ENCODE measurements around the gene OR1I1. TPM values are rescaled to one million over a fixed set of nuclear protein-coding genes. Genes with fewer than 3 reads are reported as not detected.

The OR1I1 gene
- polyA plus RNA-seq, 3 donors from 2014 or later, result not detected

GRCh38 chr19:15107061-15108010, 25.3 kb downstream of the OR1I1 start, which contains the start of gene SYDE1:
SYDE1 (plus strand) TSS chr19:15107401; CDS start chr19:15107434, 33 bp downstream.
- Mint-ChIP-seq H3K36me3 (peaks cover 4 to 17% (median 10%) of the 10 kb centered on the region in 3 donors), H3K9me3 (peaks cover 8 to 19% (median 13%) of the 10 kb centered on the region in 6 donors), H3K4me1 (peaks cover 7 to 12% of the 10 kb centered on the region in 2 donors), H3K4me3 (peak within 1 kb of the TSS in 4 of 5 donors; percentile 50 to 63 (median 54)), H3K27ac (no peak within 1 kb of the TSS), H3K27me3 (ENCODE audit: low read depth in 3 of 3) (peaks cover 17 to 31% (median 17%) of the 10 kb centered on the region in 3 donors)
- DNase-seq, result no peak

GRCh38 chr19:15108145-15108844, 26.3 kb downstream of the OR1I1 start:
- H3K4me1 Mint-ChIP-seq, result peaks cover 7 to 12% of the 10 kb centered on the region in 2 donors
- peaks cover 17 to 31% (median 17%) of the 10 kb centered on the region in 3 donors for H3K27me3 Mint-ChIP-seq (ENCODE audit: low read depth in 3 of 3)
- H3K36me3 Mint-ChIP-seq, result peaks cover 4 to 17% (median 10%) of the 10 kb centered on the region in 3 donors
- no peak overlapping the region for H3K4me3 Mint-ChIP-seq
- DNase-seq, result no peak
- peaks cover 8 to 15% (median 12%) of the 10 kb centered on the region in 6 donors for H3K9me3 Mint-ChIP-seq
- H3K27ac Mint-ChIP-seq, result no peak overlapping the region

- no peak for DNase-seq
- peaks cover 14 to 27% (median 16%) of the 10 kb centered on the region in 3 donors for H3K27me3 Mint-ChIP-seq (ENCODE audit: low read depth in 3 of 3)
- peaks cover 3 to 8% (median 5%) of the 10 kb centered on the region in 6 donors for H3K9me3 Mint-ChIP-seq
- peaks cover 3 to 12% (median 5%) of the 10 kb centered on the region in 3 donors for H3K36me3 Mint-ChIP-seq
- peaks cover 7 to 12% of the 10 kb centered on the region in 2 donors for H3K4me1 Mint-ChIP-seq
- H3K4me3 Mint-ChIP-seq, result no peak overlapping the region
- H3K27ac Mint-ChIP-seq, result no peak overlapping the region
These were observed 27.1 kb downstream of the OR1I1 start for GRCh38 chr19:15108845-15109767.

GRCh38 chr19:15109768-15110417, 27.9 kb downstream of the OR1I1 start:
- peaks cover 7 to 12% of the 10 kb centered on the region in 2 donors for H3K4me1 Mint-ChIP-seq
- peaks cover 0 to 1% (median 0%) of the 10 kb centered on the region in 6 donors for H3K9me3 Mint-ChIP-seq
- DNase-seq, result no peak
- H3K27ac Mint-ChIP-seq, result no peak overlapping the region
- H3K36me3 Mint-ChIP-seq, result peaks cover 0 to 4% (median 0%) of the 10 kb centered on the region in 3 donors
- peaks cover 9 to 22% (median 12%) of the 10 kb centered on the region in 3 donors for H3K27me3 Mint-ChIP-seq (ENCODE audit: low read depth in 3 of 3)
- no peak overlapping the region for H3K4me3 Mint-ChIP-seq

DNA sequence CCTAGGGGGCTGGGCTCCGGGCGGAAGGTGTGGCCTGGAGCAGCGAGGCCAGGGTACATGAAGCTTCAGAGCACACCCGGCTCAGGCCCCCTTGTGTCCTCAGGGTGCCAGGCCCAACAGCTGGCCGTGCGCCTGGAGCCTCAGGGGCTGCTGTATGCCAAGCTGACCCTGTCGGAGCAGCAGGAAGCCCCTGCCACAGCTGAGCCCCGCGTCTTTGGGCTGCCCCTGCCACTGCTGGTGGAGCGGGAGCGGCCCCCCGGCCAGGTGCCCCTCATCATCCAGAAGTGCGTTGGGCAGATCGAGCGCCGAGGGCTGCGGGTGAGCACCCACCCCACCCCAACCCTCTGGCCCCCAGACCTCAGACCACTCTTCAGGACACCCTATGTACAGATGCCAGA, 28.4 kb downstream of the OR1I1 start:
- Mint-ChIP-seq H3K4me1 (peaks cover 7 to 12% of the 10 kb centered on the region in 2 donors), H3K27me3 (ENCODE audit: low read depth in 3 of 3) (peaks cover 6 to 22% (median 12%) of the 10 kb centered on the region in 3 donors), H3K27ac (no peak overlapping the region), H3K4me3 (no peak overlapping the region), H3K36me3 (no peaks in the 10 kb centered on the region), H3K9me3 (peaks cover 0 to 1% (median 0%) of the 10 kb centered on the region in 6 donors)
- DNase-seq, result no peak

DNA sequence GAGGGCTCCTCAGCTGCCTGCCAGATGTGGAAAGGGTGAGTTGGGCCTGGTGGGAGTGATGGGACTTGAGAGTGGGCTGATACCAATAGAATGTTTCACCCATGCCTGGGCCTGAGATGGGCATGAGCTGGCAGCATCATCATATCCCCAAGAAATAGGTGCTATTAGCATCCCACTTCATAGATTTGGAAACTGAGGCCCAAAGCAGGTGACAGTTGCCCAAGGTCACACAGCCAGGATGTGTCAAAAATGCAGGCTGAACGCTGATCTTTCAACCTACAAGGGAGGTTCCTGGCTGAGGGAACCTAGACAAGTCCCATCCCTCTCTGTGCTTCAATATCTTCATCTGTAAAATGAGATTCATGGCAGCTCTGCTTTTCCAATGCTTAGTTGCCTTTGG, 29.7 kb downstream of the OR1I1 start:
- no peak for DNase-seq
- H3K27ac Mint-ChIP-seq, result no peak overlapping the region
- no peaks in the 10 kb centered on the region for H3K9me3 Mint-ChIP-seq
- peaks cover 2 to 3% of the 10 kb centered on the region in 2 donors for H3K4me1 Mint-ChIP-seq
- peaks cover 0 to 3% (median 0%) of the 10 kb centered on the region in 3 donors for H3K36me3 Mint-ChIP-seq
- peaks cover 3 to 10% (median 8%) of the 10 kb centered on the region in 3 donors for H3K27me3 Mint-ChIP-seq (ENCODE audit: low read depth in 3 of 3)
- H3K4me3 Mint-ChIP-seq, result no peak overlapping the region

DNA sequence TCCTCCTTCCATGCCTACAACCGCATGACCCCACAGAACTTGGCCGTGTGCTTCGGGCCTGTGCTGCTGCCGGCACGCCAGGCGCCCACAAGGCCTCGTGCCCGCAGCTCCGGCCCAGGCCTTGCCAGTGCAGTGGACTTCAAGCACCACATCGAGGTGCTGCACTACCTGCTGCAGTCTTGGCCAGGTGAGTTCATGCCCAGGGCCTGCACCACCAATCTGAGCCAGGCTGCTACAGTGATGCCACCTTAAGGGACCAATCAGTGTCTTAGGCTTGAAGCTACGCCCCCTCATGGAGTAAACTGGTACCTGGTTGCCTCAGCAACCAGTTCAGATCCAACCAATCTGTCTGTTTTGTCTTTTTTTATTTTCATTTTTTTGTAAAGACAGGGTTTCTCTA, 30.4 kb downstream of the OR1I1 start:
- Mint-ChIP-seq H3K4me1 (no peaks in the 10 kb centered on the region), H3K9me3 (no peaks in the 10 kb centered on the region), H3K36me3 (peaks cover 0 to 7% (median 4%) of the 10 kb centered on the region in 3 donors), H3K4me3 (no peak overlapping the region), H3K27me3 (ENCODE audit: low read depth in 3 of 3) (peaks cover 3 to 7% (median 5%) of the 10 kb centered on the region in 3 donors), H3K27ac (peak overlapping the region in 1 of 6 donors; percentile 48)
- DNase-seq, result no peak

DNA sequence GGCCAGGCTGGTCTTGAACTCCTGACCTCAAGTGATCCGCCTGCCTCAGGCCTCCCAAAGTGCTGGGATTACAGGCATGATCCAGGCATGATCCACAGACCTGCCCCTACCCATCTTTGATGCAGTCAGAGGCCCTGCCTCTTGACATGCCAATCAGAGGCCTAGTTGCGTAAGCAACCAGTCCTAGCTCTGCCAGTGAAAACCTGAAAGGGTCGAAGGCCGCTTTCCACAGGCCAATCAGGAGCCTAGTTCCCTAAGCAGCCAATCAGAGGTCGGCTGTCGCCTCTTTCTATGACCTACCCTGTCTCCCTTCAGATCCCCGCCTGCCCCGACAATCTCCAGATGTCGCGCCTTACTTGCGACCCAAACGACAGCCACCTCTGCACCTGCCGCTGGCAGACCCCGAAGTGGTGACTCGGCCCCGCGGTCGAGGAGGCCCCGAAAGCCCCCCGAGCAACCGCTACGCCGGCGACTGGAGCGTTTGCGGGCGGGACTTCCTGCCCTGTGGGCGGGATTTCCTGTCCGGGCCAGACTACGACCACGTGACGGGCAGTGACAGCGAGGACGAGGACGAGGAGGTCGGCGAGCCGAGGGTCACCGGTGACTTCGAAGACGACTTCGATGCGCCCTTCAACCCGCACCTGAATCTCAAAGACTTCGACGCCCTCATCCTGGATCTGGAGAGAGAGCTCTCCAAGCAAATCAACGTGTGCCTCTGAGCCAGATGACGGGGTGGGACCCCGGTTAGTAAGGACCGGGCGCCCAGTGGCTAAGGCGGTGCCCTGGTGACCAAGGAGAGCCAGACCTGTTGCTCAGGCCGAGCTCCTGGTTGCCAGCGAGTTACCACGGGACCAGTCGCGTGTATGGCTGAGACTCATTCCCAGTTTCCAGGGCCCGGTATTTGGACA, 31.5 kb downstream of the OR1I1 start:
- Mint-ChIP-seq H3K4me3 (no peak overlapping the region), H3K36me3 (peaks cover 2 to 13% (median 7%) of the 10 kb centered on the region in 3 donors), H3K27me3 (ENCODE audit: low read depth in 3 of 3) (peaks cover 0 to under 1% (median 0%) of the 10 kb centered on the region in 3 donors), H3K4me1 (no peaks in the 10 kb centered on the region), H3K27ac (no peak overlapping the region), H3K9me3 (no peaks in the 10 kb centered on the region)
- DNase-seq, result no peak

GRCh38 chr19:15114153-15114540, 32.1 kb downstream of the OR1I1 start:
- Mint-ChIP-seq H3K4me3 (no peak overlapping the region), H3K36me3 (peaks cover 8 to 16% (median 9%) of the 10 kb centered on the region in 3 donors), H3K27me3 (ENCODE audit: low read depth in 3 of 3) (no peaks in the 10 kb centered on the region), H3K27ac (peak overlapping the region in 1 of 6 donors; percentile 4), H3K4me1 (no peaks in the 10 kb centered on the region), H3K9me3 (no peaks in the 10 kb centered on the region)
- no peak for DNase-seq

DNA sequence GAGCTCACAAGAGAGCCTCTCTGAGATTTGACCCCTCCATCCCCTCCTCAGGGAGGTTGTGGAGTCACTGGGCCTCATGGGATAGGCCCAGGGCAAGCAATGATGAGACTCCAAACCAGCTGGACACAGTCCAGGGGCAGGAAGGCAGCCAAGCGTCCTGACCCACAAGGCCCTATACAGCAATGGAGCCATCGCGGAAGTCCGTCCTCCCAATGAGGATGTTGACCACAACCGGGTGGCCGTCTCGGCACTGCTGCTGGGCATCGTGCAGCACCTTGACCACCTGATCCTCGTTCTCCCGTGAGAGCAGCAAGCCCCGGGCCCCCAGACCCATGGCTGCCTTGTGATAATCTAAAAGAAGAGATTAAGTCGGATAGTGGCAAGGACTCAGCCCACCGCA, 33.1 kb downstream of the OR1I1 start:
- Mint-ChIP-seq H3K9me3 (no peaks in the 10 kb centered on the region), H3K27me3 (ENCODE audit: low read depth in 3 of 3) (no peaks in the 10 kb centered on the region), H3K4me3 (no peak overlapping the region), H3K36me3 (peaks cover 8 to 16% (median 9%) of the 10 kb centered on the region in 3 donors), H3K27ac (no peak overlapping the region), H3K4me1 (no peaks in the 10 kb centered on the region)
- no peak for DNase-seq

GRCh38 chr19:15115762-15116615, 34.0 kb downstream of the OR1I1 start:
- peaks cover 10 to 23% (median 14%) of the 10 kb centered on the region in 3 donors for H3K36me3 Mint-ChIP-seq
- no peaks in the 10 kb centered on the region for H3K9me3 Mint-ChIP-seq
- H3K4me1 Mint-ChIP-seq, result no peaks in the 10 kb centered on the region
- no peak overlapping the region for H3K27ac Mint-ChIP-seq
- no peak overlapping the region for H3K4me3 Mint-ChIP-seq
- no peak for DNase-seq
- no peaks in the 10 kb centered on the region for H3K27me3 Mint-ChIP-seq (ENCODE audit: low read depth in 3 of 3)

Measured in immature natural killer cell (primary cell).